Stimulated activated CD4-positive, alpha-beta T cell treated with anti-CD3 and anti-CD28 coated beads, Interleukin-2, amount 100 ng/mL, for 48 hours (primary cell): Measurements from ENCODE around the gene CCDC187.

Experiments used
- DNase-seq, 2 donors: peaks; one replicate each; pipeline ENCODE4 v3.0.0-alpha.2; 2020

CCDC187 gene

DNA sequence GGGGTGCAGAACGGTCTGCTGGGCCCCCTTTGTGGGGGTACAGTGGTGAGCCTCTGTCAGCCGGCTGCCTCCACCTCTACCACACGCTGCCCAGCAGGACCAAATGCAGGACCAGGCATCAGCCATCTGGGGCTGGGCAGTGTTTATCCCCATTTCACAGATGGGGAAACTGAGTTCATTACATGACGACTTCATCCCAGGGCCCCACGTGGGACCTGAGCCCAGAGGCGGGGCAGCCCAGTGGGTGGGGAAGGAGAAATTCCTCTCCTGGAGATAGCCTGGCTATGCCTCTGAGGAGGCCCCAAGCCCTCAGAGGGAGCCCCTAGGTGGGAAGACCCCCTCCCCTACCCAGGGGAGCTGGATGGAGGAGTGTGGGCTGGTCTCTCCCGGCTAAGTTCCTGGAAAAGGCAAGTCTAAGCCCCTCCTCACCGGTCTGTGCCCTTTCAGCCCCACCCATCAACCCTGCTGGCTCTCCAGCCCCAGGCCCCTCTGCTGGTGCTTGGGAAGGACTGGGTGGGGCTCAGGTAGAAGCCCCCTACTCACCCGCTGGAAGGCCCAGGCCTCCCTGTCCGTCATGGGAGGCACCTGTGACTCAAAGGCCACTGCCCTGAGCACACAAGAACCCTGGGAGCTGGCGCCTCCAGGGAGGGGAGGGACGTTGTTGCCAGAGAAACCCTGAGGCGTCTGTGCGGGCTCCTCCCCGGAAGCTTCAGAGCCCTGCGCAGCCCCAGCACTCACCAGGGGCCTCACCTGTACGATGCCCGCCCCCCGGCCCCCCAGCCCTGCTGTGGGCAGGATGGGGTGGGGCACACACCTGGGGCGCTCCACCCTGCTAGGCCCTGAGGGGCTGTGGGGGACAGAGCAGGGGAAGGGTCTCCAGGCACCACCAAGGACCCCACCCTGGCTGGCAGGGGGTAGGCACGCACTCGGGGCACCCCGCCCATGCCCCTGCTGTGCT is 7.4 kb upstream of the CCDC187 start:
- DNase-seq = no peak

DNA sequence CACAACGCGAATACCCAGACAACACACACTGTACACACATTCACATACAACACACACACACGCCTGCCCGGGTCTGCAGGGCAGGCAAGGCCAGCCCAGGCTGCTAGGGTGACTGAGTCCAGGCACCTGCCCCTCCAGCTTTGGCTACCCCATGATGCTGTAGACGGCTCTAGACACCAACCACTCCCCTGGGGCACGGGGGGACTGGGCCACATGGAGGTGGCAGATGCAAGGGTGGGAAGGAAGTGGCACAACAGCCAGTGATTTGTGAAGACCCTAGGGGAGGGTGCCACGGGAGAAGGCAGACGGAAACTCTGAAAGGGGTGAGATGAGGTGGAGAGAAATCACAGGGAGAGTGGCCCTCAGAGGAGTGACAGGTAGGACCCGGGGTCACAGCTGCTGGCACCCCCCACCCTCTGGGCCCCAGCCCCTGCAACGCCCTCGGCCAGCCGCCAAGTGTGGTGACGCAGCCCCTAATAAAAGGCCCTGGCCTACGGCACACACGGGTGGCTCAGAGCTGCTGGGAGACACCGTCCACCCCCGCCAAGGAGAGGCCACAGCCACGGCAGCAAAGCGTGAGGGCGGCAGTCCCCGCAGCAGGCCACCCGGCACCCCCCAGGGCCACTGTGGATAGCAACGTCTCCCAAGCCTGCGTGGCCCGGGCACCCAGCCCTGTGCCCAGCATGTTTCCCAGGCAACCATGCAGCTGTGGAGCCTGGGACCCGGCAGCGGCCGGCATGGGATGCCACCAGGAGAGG is 6.6 kb upstream of the CCDC187 start:
- DNase-seq = no peak

DNA sequence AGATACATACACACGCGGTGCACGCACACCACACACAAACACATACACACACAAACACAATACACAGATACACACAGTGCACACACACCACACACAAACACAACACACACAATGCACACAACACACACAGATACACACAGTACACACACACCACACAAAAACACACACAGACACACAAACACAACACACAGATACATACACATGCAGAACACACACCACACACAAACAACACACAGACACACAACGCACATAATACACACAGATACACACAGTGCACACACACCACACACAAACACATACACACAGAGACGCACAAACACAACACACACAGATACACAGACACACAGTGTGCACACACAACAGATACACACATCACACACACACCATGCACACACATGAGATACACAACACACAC is 5.9 kb upstream of the CCDC187 start:
- no peak for DNase-seq

DNA sequence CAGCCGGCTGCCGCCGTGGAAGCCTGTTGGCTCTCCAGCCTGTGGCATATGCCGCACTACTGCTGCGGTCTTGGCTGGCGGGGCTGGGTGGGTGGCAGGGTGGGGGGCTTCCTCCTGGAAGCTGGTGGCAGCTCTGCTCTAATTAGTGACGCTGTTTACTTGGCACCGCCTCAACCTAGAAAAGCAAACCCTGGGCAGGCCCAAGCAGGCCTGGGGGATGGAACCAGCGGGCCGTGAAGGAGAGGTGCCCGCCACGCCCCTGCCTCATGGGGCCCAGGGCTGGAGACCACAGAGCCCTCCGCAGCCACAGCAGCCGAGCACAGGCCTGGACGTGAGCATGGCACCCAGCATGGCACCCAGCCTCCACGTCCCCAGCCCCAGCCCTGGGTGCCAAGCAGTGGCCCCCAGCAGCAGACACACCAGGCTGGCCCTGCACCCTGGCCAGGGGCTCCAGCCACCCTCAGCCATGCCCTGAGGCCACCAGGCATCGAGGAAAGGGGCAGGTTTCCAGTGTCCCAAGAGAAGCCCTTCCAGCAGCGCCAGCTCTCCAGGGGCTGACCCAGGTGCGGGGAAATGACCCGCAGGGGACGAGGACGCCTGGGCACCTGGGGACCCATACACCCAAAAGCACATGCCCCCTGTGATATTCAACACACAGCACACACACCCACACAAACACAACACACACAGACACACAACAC is 5.4 kb upstream of the CCDC187 start:
- DNase-seq = no peak

DNA sequence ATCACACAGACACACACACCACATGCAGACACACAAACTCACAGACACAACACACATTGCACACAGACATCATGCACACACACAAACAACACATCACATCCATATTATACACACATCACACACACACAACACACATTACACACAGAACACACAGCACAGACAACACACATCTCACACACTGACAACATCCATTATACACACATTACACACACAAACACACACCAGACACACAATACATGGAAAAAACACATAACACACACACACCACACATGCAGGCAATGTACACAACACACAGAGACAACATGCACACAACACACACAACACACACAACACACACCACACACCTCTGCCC is 4.8 kb upstream of the CCDC187 start:
- DNase-seq = no peak

DNA sequence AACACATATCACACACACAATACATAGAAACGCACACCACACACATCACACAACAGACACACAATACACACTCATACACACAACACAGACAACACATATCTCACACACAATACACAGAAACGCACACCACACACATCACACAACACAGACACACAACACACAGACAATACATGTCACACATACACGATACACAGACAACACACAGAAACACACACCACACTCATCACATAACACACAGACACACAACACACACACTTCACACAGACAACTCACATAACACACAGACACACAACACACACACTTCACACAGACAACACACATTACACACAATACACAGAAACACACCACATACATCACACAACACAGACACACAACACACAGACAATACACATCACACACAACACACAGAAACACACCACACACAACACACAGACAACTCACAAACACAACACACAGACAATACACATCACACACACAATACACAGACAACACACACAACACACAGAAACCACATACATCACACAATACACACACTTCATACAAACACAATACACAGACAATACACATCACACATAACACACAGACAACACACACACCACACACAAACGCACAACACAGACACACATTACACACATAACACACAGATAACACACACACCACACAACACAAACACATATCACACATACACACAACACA is 4.3 kb upstream of the CCDC187 start:
- no peak for DNase-seq

DNA sequence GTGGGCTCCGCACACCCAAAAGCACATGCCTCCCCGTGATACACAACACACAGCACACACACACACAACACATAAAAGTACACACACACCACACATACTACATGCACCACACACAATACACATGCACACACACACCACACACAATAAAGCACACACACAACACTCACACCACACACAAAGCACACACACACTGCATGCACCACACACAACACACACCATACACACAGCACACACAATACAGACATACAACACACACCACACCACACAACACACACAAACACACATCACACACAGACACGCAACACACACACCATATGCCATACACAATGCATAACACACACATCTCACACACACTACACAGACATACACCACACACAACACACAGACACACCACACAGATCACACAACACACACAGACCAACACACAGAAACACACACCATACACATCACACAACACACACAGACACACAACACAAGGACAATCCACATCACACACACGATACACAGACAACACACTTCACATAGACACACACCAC is 3.4 kb upstream of the CCDC187 start:
- no peak for DNase-seq

DNA sequence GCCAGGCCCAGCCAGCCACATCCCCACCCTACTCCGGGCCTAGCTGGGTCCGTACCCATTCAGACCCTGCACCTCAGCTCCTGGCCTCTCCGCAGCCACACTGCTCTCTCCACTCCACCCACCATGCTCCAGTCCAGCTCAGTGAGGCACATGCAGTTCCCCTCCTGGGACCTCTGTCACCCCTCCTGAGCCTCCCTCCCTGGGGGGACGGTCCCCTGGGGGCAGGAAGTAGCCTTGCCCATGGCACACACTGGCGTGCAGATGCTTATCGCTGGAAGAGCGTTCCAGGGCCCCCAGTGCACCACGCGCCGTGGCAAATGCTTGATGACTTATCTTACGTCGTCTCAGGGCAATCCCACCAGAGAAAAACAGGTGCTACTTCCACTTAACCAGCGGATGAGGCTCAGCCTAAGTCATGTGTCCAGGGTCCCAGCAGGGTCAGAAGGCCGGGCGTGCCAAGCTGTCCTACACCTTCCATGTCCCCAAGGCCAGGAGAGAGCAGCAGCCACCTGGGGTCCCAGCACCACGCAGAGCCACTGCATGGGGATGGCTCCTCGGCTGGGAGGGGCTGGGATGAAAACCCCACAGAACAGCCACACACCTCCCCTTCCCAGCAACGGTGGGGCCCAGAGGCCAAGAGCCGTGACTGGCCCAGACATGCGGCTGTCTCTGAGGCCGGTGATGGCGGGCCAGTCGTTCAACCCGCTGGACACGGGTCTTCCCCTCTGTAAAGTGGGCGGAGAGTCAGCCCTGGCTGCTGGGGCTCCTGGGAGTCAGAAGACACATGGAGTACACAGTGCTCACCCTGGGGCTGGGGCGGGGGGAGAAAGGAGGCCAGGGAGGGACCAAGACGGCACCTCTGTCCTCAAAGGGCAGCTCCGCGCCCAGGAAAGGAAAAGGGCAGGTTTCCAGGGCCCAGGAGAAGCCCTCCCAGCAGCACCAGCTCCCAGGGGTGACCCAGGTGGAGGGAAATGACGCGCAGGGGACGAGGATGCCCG is 2.6 kb upstream of the CCDC187 start:
- no peak for DNase-seq

DNA sequence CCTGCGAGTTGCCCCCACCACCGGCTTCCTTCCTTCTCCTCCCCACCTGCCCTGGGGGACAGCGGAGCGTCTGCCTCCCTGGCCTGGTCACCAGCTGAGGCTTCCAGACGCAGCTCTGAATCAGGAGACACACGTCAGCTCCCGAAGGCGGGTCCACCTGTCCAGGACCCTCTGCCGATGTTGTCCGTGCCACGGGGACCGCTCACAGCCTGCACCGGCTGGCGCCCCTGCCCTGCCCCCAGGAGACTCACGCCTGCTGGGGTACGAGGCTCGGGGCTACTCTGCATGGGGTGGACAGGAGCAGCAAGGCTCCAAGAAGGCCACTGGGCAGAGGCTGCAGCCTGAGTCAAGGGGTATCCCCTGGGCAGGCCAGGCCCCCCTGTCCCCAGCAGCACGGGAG is 1.9 kb upstream of the CCDC187 start:
- no peak for DNase-seq

DNA sequence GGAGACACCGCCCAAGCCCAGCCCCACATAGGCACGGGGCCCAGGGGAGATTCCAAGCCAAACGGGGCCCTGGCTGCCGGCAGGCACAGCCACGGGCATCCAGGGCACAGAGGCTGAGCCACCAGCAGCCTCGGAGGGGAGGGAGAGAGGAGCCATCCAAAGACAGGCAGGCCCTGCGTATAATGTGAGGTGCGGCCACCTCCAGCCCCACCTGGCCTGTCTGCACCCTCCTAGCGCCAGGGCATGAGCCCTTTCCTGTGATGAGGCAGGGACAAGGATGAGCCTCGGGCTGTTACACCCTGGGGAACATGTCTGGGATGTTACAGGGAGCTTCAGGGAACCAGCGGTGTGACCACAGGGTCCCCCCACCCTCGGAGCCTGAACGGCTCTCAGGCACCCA is 1.1 kb upstream of the CCDC187 start:
- DNase-seq = no peak

DNA sequence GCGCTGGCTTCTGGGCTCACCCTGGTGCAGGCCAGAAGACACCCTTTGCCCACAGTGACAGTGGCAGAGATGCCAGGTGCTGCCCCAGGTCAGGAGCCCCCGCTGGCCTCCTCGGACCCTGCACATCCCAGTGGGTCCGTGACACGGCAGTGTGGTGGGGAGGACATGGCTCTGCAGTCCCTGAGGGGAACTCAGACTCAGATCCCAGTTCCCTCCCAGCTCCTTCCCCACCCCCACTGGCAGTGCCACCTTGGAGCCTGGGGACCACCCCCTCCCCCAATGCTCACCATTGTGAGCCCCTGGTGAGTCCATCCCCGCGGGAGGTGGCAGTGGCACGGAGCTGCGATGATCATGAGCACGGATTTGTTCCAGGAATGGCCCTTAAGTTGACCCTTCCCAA is 562 bp upstream of the CCDC187 start:
- no peak for DNase-seq

DNA sequence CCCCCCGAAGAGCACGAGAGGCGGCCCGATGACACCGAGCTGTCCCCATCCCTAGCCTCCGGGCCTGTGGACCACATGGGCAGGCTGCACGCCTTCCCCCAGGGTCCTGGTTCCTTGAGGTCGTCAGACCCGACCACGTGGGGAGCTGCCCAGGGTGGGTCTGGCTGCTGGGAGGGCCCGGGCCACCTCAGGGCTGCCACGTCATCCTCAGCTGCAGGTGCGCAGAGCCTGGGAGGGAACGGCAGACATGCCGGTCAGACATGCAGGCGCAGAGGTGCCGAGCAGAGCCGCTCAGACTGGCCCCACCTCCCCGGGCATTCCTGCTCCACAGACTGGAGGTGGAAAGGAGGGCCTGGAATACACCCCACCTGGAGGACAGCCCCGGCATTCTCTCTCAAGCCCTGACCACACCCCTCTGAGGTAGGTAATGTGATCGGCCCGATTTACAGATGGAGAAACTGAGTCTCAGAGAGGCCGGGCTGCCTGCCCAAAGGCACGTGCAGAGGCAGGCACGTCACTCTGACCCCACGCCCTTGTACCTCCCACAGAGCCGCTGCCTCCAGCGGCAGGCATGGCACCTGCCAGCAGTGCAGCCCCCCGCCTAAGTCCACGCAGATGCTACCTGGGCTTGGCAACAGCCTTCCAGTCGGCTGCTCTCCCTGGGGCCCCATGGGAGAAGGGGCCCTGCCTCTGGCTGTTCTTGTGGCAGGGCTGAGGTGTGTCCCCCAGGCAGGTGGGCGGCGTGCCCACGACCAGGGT is 649 bp downstream of the CCDC187 start:
- no peak for DNase-seq

DNA sequence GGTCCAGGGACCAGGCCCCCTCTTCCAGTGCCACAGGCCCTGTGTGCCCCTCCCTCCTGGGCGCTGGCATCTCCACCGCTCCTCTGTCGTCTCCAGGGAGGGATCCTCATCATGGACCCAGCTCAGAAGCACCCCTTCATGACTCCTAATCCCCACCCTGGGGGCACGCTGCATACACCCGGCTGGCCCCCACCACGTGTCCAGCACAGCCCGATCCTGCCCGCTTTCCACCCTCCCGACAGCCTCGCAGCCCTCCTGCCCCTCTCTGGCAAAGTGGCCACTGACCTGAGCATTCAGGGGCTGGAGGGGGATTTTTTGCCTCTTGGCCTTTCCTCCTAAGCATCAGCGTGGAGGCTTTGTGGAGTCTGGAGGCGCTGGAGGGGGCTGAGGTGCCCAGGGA is 1.4 kb downstream of the CCDC187 start:
- DNase-seq = no peak

DNA sequence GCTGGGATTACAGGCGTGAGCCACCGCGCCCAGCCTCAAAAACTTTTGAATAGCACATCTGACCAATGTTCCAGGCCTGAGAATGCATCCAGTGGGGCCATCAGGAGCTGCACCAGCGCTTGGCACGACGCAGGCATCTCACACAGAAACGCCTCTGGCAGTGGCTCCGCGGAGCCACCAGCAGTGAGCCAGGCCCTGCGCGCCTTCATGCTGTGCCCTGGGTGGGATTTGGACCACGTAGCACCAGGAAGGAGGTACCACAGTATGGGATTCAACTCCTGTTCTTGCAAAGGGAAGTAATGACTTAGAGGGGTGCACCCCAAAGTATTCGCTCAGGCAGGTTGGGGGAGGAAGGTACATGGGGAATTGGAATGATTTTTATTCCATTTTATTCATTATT is 3.0 kb downstream of the CCDC187 start:
- no peak for DNase-seq

DNA sequence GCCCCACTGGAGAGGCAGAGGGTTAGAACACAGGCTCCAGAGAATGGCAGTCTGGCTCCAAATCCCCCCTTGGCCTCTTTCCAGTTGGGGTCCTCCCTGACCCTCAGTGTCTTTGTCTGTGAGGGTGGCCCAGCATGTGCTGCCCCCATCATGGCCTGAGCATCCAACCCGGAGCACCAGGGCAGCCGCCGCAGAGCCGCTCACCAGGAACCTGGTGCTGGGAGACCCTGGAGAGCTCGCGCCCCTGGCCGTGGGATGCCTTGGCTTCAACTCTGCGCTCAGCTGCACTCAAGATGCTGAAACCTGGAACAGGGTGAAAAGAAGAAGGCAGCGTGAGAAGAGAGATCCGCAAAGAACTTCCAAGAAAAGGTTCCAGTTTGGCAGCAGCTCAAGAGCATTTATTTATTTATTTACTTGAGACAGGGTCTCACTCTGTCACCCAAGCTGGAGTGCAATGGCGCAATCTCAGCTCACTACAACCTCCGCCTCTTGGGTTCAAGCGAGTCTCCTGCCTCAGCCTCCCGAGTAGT is 3.8 kb downstream of the CCDC187 start:
- no peak for DNase-seq

DNA sequence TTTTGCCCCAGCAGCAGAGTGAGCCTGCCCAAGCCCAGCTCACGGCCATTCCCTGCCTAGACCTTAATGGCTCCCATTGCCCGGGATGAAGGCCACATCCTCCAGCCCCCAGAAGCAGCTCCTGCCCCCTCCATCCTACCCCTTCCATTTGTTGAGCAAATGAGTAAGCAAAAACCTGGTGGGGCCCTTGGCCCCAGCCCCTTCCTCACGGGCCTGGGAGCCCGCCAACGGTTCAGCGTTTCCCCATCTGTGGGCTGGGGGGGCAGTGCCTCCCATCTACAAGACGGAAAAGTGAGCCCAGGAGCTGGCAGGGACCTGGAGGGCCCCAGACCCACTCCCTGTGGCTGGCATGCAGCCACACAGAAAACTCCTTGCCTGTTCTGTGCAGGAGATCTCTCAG is 4.4 kb downstream of the CCDC187 start:
- DNase-seq = no peak

DNA sequence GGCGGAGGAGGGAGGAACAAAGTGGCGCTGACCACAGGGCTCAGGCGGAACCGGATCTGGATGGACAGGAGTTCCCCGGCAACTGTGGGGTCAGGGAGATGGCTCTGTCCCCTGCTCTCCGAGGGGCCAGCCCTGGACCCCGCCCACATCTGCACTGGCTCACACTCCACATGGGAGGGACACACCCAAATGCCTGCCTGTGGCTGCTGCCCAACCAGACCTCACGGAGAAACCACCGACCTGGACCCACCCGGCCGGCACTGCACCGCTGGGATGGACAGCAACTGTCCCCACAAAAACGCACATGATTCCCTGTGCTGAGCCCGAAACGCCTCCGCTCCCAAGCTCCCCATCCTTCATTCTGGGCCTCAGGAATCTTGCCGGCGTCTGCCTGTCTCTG is 4.8 kb downstream of the CCDC187 start:
- no peak for DNase-seq

DNA sequence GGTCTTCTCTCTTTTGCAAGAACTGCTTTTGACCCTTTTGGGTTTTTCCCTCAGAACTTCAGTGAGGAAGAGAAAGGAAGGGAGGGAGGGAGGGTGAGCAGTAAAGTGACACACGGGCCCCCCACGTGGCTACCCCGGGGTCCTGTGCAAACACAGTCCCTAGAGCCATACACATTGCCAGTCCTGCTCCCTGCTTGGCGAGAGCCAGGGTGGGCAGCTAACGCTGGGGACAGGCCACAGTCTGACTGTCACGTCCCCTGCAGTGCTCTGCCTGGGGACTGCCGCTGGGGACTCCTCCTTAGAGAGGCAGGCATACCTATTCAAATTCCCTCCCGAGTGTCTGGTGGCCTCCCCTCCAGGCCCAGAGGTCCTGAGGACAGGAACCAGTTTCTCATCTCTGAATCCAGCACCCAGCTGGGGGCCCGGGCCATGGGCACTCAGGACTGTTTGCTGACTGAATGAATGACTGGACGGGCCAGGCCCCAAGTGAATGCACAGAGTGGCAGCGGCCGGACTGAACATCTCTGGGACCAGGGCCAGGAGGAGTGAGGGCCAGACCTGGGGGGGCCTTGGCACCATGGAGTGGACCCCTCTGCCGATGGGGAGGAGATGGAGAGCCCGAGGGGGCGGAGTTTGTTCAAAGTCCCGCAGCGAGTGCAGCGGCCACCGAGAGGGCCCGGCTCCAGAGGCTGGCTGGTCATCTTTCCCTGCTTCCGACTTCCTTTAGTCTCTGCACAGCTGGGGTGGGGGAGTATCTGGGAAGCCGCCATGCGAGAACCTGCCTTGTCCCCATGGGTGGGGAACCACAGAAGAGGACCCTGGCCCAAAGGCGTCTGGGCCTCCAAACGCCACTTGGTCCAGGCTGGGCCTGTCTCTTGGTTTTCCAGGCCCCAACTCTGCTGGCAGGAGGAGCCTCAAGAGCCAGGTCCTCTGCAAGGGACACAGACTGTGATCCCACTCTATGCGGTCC is 5.8 kb downstream of the CCDC187 start:
- no peak for DNase-seq

DNA sequence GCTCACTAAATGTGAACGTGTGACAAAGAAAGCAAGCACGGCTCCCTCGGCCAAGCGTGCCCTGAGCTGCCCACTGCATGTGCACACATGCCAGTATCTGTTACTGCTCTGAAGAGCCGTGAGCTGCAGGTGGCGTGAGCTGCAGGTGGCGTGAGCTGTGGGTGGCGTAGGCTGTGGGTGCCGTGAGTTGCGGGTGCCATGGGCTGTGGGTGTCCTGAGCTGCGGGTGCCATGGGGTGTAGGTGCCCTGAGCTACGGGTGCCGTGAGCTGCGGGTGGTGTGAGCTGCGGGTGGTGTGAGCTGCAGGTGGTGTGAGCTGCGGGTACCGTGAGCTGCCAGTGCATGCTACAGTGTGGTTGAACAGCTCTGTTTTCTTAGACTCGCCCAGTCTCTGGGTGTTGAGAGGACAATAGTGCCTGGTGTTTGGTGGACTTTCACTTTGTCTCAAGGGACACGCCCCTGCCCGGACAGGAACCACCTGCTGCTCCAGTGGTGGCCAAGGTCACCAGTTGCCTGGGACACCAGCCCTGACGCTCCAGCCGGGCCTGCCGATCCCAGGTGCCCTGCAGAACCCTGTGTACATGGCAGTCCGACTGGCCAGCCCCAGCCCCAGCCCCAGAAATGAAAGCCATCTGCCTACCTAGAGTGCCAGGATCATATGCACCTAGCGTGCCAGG is 6.7 kb downstream of the CCDC187 start:
- DNase-seq = no peak
